HG03135 (cell line): ENCODE data around the gene HMCN2.

Experiments
- ATAC-seq: cut with Tn5 transposase; IDR thresholded peaks from one replicate; pipeline ENCODE4 v1.9.1; 2021; ENCODE audit warnings: mild to moderate bottlenecking, moderate library complexity; ENCODE audit not compliant: unreplicated experiment

Gene HMCN2

DNA sequence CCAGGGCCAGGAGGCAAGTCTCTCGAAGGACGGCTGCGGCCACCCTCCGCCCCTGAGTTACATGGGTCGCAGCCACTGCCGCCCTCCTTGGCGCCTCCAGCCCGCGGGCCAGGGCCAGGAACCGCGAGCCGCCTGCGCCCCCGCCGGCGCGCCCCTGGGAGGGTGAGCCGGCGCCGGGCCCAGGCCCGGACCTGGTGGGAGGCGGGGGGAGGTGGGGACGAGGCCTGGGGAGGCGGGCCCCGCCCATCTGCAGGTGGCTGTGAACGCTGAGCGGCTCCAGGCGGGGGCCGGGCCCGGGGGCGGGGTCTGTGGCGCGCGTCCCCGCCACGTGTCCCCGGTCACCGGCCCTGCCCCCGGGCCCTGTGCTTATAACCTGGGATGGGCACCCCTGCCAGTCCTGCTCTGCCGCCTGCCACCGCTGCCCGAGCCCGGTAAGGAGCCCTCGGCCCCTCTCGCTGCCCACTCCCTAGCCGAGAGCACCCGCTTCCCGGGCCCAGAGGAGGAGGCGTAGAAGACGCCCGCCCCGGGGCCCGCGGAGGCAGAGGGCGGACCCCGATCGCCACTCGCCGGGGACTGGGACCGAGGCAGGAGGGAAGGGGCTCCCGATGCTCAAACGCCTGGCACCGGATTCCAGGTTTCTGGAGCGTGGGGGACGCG is 179.1 kb downstream of the HMCN2 start, which contains the start of gene ASS1:
TSS of gene ASS1 (plus strand) at position 397 of the 657 bp plus-strand sequence. CDS start 7,268 bp downstream, outside the sequence.
- no peak for ATAC-seq

DNA sequence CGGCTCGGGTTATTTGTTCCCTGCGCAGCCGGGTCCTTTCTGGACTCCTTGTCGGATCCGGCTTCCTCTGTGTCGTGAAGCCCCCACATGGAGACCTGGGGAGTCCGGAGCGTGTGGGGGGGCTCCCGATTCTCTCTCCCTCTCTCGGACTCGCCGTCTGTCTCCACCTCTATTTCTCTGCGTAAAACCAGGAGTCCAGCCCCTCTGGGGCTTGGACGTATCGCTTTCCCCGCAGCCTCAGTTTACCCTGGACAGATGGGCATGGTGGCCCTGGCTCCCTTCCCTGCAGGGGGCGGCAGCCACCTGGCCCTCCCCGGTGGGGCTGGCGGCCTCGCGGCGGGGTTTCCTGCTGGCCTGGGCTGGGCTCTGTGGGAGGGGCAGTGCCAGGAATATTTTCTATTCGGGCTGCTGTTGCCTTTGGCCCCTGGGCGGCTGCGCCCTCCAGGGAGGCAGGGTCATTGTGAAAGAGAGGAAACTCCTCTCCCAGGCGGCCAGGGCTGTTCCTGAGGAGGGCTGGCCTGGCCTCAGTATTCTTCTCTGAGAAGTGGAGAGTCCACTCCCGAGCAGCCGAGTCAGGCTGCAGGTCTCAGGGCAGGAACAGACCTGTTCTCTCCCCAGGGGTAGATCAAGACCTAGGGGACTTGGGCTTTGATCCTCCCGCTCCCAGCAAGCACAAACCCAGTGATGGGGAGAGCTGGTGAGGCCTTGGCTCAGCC is 179.9 kb downstream of the HMCN2 start:
- no peak for ATAC-seq

DNA sequence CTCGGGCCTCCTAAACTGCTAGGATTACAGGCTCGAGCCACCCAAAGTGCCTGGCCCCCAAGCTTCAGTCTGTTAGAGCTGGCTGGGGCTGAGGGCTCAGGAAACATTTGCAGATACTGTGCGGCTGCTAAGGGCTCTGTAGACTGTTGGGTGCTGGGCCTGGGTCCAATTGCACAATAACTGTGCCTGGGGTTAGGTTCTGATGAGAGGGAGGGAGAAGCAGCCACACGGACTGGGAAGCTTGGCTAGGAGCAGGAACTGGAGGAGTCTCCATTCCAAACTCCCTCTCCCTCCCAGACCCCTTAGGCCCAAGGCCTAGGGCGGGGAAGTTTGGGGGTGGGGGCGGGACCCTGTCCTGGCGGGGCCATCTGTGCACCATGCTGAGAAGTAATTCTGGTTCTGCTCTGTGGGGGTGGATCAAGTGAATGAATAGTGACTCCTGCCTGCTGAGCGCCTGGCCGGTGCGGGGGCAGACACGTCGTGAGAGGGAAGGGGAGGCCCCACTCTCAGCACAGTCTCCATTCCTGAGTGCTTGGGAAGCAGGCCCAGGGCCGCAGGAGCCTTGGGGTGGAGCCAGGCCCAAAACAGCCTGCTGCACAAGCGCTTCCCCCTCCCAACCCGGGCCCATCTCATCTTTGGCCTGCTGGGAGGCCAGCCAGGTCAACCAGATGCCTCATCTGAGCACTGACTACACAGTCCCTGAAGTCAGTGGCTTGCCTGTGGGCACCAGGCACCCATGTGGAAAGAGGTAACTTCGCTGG is 180.7 kb downstream of the HMCN2 start:
- ATAC-seq = no peak

DNA sequence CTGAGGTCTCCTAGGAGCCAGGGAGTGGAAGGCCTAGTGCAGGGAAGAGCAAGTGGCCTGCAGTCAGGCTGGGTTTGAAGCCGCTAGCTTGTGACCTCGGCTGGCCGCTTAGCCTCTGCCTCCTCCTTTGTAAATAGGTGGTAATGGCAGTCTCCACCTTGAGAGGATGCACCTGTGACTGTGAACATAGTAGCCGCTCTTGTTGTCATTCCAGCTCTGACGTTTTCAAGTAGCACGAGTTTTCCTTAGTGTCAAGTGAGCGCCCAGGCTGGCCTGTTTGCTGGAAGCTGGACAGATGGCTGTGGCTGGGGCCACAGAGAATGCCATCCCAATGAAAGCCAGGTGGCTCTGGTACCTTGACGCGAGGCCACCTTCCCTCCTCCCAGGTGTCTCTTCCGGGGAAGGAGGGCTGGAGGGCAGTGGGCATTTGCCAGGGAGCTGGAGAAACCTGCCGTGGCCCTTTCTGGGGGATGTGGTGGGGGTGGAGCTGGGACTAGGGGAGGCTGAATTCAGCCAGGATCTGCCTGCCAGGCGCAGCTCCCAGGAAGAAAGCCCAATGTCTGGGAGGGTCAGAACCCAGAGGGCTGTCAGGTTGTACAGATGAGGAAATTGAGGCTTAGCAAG is 181.7 kb downstream of the HMCN2 start:
- no peak for ATAC-seq

DNA sequence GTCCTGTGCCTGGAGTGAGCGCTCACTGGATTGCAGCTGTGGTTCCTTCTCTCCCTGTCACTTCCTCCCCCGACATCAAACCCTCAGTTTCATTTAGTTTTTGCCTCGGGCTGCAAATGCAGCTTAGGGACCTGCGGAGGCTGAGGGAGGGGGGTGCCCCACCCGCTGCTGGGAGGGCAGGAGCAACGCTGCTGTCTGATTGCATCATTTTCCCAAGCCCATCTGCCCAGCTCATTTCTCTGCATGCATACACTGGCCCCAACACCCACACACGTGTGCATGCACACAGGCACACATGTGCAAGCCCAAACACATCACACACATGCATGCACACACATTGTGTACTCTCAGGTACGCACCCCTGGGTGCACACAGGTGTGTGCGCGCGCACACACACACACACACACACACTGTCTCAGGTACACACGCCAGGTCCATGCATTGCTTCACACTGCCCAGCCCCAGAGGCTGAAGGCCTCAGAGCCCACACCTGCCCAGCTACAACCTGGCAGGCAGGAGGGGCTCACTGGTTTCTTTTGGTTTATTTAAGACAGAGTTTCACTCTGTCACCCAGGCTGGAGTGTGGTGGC is 182.6 kb downstream of the HMCN2 start:
- no peak for ATAC-seq

DNA sequence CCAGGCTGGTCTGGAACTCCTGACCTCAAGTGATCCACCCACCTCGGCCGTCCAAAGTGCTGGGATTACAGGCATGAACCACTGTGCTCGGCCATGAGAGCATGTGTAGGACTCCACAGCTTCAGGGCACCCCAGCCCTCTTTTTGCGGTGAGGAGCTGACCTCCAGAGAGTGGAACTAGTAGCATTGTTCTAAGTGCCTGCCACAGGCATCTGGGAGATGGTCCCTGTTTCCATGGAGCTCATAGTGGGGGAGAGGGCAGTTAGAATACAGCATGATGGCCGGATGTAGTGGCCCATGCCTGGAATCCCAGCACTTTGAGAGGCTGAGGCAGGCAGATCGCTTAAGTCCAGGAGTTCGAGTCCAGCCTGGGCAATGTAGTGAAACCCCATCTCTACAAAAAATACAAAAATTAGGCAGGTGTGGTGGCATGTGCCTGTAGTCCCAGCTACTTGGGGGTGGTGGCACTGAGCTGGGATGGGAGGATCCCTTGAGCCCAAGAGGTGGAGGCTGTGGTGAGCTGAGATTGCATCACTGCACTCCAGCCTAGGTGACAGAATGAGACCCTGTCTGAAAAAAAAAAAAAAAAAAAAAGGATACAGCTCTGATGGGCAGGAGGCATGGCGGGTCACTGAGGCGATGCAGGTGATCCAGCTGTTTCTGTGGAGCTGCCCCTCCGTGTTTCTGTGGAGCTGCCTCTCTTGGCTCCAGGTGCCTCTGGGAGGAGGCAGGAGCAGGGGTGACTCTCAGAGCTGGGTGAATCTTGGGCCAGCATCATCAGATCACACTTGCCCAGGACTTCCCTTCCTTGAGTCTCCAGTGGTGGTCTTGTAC is 183.4 kb downstream of the HMCN2 start:
- no peak for ATAC-seq

DNA sequence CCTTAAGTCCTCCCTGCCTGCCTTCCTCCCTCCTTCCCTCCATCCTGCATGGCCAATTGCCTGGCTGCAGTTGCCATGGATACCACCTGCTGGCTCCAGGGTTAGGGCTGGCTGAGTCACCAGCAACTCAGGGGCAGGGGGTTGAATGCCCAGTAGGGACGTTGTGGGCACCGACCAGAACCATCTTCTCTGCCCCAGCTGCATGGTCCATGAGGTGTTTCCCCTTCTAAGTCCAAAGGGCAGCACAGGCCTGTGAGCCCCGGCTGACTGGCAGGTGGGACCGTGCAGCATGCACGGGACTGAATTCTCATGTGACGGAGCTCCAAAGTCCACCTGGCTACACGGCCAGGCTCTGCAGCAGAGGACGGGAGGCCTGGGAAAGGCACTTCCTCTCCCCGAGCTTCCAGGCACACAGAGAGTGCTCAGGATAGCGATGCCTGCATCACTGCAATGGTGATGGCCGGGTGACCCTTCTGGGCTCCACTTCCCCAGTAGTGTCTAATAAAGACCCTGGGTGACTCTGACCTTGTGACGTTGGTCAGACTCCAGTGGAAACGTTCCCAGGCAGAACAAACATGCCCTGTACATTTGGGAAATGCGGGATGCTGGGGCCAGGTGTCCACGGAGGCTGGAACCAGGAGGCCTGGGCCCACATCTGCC is 184.9 kb downstream of the HMCN2 start:
- no peak for ATAC-seq

DNA sequence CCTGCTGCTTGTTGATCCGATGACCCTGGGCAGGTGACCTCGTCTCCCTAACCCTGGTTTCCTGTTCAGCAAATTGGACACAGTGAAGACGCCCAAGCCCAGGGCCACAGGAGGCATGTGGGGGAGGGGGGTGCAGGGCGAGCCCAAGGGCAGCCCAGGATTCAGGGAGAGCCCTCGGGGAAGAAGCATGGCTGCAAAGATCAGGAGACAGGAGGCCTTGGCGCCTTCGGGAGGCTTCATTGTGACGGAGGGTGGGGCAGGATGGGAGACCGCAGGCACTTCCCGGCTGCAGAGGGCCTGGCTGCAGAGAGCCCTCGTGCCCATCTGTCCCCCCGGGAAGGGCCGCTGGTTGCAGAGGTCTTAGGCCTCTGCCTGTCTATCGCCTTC is 185.4 kb downstream of the HMCN2 start:
- ATAC-seq = no peak

DNA sequence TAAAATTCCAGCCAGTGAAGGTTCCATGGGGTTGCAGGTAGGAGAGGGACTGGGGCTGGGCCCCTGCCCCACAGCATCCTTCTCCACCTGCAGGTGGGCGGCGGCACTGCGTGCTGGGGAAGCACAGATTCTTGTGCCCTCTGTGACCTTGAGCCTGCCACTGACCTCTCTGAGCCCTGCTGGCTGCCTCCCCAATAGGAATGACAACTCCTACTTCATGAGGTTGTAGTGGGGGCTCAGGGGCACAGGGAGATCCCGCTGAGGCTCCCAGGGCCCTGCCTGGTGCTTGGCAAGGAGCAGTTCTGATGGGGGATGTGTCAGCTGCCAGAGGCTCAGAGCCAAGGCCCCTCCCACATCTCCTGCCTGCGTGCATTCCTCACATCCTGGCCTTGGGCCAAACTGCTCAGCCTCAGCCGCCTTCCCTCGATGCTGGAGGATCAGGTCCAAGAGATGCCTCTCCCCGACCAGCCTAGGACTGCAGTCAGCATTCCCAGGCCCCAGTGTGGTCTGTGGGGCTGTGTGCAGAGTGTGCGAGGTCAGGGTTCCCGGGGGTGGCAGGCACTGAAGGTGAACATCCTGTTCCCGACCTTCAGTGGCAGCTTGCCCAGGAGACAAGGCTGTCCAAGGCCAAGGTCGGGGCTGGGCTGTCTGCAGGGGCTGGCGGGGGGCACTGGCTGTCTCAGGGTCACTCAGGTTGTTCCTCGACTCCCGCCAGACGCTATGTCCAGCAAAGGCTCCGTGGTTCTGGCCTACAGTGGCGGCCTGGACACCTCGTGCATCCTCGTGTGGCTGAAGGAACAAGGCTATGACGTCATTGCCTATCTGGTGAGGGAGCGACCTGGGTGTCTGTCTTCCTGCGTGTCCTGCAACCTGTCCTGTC is 186.2 kb downstream of the HMCN2 start:
- ATAC-seq = no peak

DNA sequence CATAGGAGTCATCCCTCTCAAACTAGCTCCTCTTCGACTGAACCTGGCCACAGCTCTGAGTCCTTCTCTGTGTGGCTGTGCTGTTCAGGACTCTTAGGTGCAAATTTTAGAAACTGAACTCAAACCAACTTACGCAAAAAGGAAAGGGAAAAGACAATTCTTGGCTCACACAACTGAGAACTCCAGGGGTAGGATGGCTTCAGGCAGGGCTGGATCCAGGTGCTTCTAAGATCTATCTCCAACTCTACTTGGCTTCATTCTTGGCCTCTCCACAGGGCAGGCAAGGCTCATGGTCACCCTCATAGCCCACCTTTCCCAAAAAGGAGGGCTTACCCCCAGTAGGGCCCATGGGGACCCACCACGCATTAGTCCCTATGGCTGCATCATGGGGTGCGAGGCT is 187.3 kb downstream of the HMCN2 start:
- ATAC-seq = no peak

DNA sequence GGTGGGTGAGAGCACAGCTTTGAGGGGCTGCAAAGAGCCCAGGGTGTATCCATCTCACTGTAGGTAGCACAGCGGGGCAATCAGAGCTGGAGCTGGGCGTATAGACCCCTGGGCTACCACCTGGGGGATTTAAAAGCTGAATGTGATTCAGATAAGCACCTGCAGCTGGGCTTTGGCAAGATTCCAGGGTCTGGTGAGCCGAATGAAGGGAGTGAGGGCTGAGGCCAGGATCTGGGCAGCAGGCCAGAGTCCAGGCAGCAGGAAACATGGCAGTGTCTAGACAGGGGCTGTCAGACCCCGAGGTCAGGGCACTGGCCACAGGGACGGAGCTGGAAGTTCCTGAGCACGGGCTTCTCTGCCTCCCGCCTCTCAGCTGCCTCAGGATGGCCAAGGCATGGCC is 187.9 kb downstream of the HMCN2 start:
- ATAC-seq = no peak

DNA sequence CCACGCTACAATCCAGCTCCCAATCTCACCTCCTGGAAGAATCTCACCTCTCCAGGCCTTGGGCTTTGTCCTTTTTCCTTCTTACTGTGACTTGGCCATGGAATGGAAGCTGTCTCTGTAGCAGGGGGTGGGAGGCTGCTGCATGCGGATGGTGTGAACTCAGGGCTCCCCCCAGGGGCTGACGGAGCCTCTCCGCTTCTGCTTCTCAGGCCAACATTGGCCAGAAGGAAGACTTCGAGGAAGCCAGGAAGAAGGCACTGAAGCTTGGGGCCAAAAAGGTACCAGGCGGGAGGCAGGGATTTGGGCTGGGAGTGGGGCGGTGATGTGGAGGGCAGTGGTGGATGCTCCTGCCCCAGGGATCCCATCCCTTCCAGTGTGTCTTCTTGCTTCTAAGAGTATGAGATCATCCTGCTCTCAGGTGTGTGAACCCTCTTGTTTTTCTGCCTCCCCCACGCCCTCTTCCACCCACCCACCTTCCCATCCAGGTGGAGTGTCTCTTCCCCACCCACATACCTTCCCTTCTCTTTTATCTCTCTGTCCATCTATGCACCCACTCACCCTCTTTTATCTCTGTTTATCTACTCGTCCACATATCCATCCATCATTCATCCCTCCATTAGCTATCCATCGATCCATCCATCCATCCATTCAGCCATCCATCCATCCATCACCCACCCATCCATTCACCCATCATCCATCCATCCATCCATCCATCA is 188.7 kb downstream of the HMCN2 start:
- ATAC-seq = no peak

DNA sequence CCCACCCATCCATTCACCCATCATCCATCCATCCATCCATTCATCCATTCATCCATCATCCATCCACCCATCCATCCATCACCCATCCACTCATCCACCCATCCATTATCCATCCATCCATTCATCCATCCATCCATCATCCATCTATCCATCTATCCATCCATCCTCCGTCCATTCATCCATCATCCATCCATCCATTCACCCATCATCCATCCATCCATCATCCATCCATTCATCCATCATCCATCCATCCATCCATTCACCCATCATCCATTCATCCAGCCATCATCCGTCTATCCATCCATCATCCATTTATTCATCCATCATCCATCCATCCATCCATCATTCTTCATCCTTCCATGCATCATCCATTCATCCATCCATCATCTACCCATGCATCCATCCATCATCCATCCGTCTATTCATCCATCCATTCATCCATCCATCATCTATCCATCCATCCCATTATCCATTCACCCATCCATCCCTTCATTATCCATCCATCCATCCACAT is 189.3 kb downstream of the HMCN2 start:
- no peak for ATAC-seq

DNA sequence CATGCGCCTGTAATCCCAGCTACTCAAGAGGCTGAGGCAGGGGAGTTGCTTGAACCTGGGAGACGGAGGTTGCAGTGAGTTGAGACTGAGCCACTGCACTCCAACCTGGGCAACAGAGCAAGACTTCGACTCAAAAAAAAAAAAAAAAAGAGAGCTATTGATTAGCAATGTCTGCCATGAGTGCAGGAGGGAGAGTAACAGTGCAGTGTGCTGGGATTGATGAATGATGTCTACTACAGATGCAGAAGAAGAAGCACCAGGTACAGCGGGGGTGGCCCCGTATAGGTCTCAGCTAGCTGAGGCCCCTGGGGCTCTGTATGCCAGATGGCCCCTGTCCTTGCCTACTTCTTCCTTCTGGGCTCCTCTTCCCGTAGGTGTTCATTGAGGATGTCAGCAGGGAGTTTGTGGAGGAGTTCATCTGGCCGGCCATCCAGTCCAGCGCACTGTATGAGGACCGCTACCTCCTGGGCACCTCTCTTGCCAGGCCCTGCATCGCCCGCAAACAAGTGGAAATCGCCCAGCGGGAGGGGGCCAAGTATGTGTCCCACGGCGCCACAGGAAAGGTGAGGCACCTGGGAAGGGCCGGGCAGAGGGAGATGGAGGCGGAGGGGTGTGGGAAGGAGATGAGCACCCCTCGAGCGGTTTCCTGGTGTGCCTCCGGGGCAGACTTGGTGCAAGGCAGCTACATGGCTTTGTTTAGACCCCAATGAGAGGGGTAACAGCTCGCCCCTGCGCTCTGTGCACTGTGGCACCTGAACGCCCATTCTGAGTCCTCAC is 192.7 kb downstream of the HMCN2 start:
- ATAC-seq = no peak

DNA sequence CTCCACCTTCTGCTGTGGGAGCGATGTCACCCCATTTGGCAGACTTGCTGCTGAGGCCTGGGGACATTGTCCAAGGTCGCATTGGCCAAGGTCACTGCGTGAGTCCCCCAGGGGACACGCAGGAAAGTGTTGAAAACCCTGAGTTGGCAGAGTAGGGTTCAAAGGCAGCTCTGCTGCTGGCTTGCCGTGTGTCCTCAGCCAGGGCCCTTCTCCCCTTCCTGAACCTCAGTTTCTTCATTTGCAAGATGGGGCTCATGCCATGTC is 193.2 kb downstream of the HMCN2 start:
- no peak for ATAC-seq

DNA sequence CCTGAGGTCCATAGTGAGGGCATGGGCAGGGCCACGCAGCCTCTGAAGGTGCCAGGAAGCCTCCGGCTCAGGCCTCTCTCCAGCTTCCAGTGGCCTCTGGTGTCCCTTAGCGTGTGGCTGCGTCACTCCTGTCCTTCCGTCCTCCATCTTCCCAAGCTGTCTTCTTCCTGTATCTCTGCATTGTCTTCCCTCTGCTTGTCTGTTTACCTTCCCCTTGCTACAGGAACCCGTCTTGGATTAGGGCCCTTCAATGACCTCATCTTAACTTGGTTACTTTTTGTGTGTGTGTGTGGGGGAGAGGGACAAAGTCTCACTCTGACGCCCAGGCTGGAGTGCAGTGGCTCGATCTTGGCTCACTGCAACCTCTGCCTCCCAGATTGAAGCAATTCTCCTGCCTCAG is 193.6 kb downstream of the HMCN2 start:
- ATAC-seq = no peak

DNA sequence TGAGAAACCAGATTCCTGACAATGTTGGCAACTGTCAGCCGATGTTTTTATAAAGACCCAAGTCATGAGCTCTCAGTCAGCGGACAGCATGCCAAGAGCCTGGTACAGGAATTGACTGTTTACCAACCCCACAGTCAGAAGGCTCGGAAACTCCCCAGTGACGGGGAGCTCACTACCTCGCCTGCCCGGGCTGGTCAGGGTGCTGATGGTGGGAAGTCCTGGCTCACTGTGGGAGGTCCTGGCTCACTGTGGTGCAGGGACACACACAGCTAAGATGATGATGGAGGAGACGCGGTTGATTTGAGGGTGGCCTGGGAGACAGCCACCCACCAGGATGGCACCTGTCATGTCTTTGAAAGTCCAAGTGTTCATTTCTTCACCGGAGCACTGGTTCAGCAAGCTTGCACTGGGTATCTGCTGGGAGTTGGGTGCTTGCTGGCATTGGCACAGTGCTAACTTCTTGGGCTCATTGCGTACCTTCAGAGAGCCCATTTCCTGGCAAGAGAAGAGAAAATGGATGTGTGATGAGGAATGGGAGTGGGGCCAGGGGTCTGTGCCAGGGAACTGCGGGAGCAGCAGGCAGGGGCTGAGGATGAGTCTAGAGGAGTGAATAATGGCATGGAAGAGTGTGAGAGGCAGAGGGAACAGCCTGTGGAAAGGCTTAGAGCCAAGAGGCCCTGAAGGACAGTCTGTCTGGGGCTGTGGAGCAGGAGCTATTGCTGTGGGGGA is 194.5 kb downstream of the HMCN2 start:
- no peak for ATAC-seq
